Colonic mucosa (tissue), 4 donors: ENCODE results near the gene PTPN5. TPM values are rescaled to one million over a fixed set of nuclear protein-coding genes. Genes with fewer than 3 reads are reported as not detected.

ENCODE experiments used
- DNase-seq: peaks from one replicate; pipeline ENCODE4 v3.0.0-alpha.2; 2020
- H3K27ac ChIP-seq: fragments of 200-600 bp; one replicate; pipeline ENCODE4 v1.8.0; 2021
- H3K27me3 ChIP-seq: fragments of 200-600 bp; one replicate; pipeline ENCODE4 v1.8.0; 2021
- H3K36me3 ChIP-seq: fragments of 200-600 bp; one replicate; pipeline ENCODE4 v1.8.0; 2021
- H3K4me1 ChIP-seq: fragments of 200-600 bp; one replicate; pipeline ENCODE4 v1.8.0; 2021; ENCODE audit warnings: mild to moderate bottlenecking
- H3K4me3 ChIP-seq: fragments of 200-600 bp; one replicate; pipeline ENCODE4 v1.8.0; 2021
- H3K9ac ChIP-seq, 2 donors: one replicate each; pipeline ENCODE4 v1.7.0; 2013; ENCODE audit warnings: control low read depth in 2 of 2, low read depth in 2 of 2, low read length in 2 of 2
- H3K9me3 ChIP-seq: fragments of 200-600 bp; one replicate; pipeline ENCODE4 v1.8.0; 2021
- CTCF ChIP-seq: fragments of 200-600 bp; IDR thresholded peaks from one replicate; pipeline ENCODE4 v1.8.0; 2022; ENCODE audit warnings: antibody characterized with exemption, mild to moderate bottlenecking
- intact Hi-C: fragments of 100-400 bp; cut with DNase I; formaldehyde crosslinking; loops from one replicate; pipeline ENCODE4 v1.14.1; 2022
- total RNA-seq, 2 donors: library from RNA; stranded (reverse); fragmentation: NEBNext Ultra II Directional in 1 of 2; extraction: Animal tissue kit (Norgen Biotek cat#: 25700) in 1 of 2; gene quantifications; one replicate each; pipeline ENCODE4 v1.2.1, GENCODE V29; 2021
- donor health status: healthy.
- donor health status: DM: no; HTN: no; CAD: no.
- donor health status: DM: no; HTN: no; CAD: no.

The PTPN5 gene
- total RNA-seq, 2 donors from 2014 or later, result 0.19 TPM; not detected in 1

GRCh38 chr11:18710545-18710944 is 81.1 kb downstream of the PTPN5 start:
- Histone ChIP-seq H3K4me1 (peaks cover under 1% of the 10 kb centered on the region), H3K27me3 (no peaks in the 10 kb centered on the region), H3K9ac (no peak overlapping the region), H3K36me3 (no peaks in the 10 kb centered on the region), H3K27ac (no peak overlapping the region), H3K9me3 (no peaks in the 10 kb centered on the region), H3K4me3 (no peak overlapping the region)
- intact Hi-C loops, result no loop called here
- DNase-seq, result no peak
- TF ChIP-seq CTCF, result no peak

GRCh38 chr11:18709414-18709813 is 82.2 kb downstream of the PTPN5 start:
- H3K27me3 ChIP-seq, result no peaks in the 10 kb centered on the region
- H3K27ac ChIP-seq, result no peak overlapping the region
- no peaks in the 10 kb centered on the region for H3K36me3 ChIP-seq
- H3K4me1 ChIP-seq, result peaks cover 4% of the 10 kb centered on the region
- H3K9ac ChIP-seq, result no peak overlapping the region
- H3K4me3 ChIP-seq, result no peak overlapping the region
- no peak for DNase-seq
- intact Hi-C loops, result no loop called here
- no peaks in the 10 kb centered on the region for H3K9me3 ChIP-seq
- TF ChIP-seq CTCF, result no peak

GRCh38 chr11:18707811-18708340 is 83.7 kb downstream of the PTPN5 start:
- H3K4me3 ChIP-seq, result no peak overlapping the region
- H3K9ac ChIP-seq, result no peak overlapping the region
- intact Hi-C loops, result no loop called here
- no peak for DNase-seq
- TF ChIP-seq CTCF, result no peak
- H3K4me1 ChIP-seq, result peaks cover 4% of the 10 kb centered on the region
- no peak overlapping the region for H3K27ac ChIP-seq
- H3K9me3 ChIP-seq, result no peaks in the 10 kb centered on the region
- no peaks in the 10 kb centered on the region for H3K27me3 ChIP-seq
- H3K36me3 ChIP-seq, result no peaks in the 10 kb centered on the region

- Histone ChIP-seq H3K9me3 (no peaks in the 10 kb centered on the region), H3K36me3 (no peaks in the 10 kb centered on the region), H3K4me1 (peaks cover 4% of the 10 kb centered on the region), H3K9ac (peak overlapping the region; percentile 53 to 54), H3K4me3 (peak overlapping the region; percentile 43), H3K27ac (no peak overlapping the region), H3K27me3 (no peaks in the 10 kb centered on the region)
- intact Hi-C loops, result no loop called here
- DNase-seq, result peak; percentile 75
- TF ChIP-seq CTCF, result no peak
Observed at GRCh38 chr11:18706330-18707243, 85.0 kb downstream of the PTPN5 start.

- no peak for TF ChIP-seq CTCF
- Histone ChIP-seq H3K27me3 (no peaks in the 10 kb centered on the region), H3K9me3 (no peaks in the 10 kb centered on the region), H3K36me3 (no peaks in the 10 kb centered on the region), H3K9ac (peak overlapping the region; percentile 52 to 53), H3K4me3 (peak overlapping the region; percentile 43), H3K4me1 (peaks cover 4% of the 10 kb centered on the region), H3K27ac (no peak overlapping the region)
- intact Hi-C loops, result no loop called here
- peak; percentile 41 for DNase-seq
Observed at GRCh38 chr11:18705651-18706281, 85.8 kb downstream of the PTPN5 start.
